ENCODE data around the gene COPS7B.

The COPS7B gene

DNA sequence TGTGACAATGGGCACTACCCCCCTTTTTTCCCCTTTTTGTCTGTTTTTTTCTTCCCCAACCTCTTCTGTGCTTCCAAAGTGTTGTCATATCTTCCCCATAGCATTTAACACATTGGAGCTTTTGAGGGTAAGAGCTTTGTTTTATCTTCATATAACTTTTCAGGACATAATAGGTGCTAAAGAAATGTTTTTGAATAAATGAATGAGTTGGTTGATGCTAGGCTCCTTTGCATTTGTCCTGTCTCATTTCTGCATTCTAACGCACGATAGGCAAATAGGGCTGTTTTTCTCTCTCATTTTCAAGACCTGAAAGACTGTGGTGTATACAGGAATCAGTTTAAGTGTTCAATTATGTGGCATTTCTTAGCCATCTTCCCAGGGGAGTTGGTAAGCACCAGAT is 832 bp upstream of the COPS7B start:
- TF ChIP-seq TAF1 (IDR thresholded peaks at IDR 0.05; ENCODE audit: borderline replicate concordance, insufficient read depth, low read length) (no peak), SIN3A (IDR thresholded peaks at IDR 0.05; ENCODE audit: borderline replicate concordance, insufficient read depth, low read length) (no peak), POLR2AphosphoS5 (IDR thresholded peaks at IDR 0.05; ENCODE audit: low read depth, low read length) (no peak), FOXP2 (optimal IDR thresholded peaks at IDR 0.05; ENCODE audit: borderline replicate concordance, extremely low read depth, extremely low read length, insufficient read depth) (no peak)
- TF ChIP-seq, protein P1, sequence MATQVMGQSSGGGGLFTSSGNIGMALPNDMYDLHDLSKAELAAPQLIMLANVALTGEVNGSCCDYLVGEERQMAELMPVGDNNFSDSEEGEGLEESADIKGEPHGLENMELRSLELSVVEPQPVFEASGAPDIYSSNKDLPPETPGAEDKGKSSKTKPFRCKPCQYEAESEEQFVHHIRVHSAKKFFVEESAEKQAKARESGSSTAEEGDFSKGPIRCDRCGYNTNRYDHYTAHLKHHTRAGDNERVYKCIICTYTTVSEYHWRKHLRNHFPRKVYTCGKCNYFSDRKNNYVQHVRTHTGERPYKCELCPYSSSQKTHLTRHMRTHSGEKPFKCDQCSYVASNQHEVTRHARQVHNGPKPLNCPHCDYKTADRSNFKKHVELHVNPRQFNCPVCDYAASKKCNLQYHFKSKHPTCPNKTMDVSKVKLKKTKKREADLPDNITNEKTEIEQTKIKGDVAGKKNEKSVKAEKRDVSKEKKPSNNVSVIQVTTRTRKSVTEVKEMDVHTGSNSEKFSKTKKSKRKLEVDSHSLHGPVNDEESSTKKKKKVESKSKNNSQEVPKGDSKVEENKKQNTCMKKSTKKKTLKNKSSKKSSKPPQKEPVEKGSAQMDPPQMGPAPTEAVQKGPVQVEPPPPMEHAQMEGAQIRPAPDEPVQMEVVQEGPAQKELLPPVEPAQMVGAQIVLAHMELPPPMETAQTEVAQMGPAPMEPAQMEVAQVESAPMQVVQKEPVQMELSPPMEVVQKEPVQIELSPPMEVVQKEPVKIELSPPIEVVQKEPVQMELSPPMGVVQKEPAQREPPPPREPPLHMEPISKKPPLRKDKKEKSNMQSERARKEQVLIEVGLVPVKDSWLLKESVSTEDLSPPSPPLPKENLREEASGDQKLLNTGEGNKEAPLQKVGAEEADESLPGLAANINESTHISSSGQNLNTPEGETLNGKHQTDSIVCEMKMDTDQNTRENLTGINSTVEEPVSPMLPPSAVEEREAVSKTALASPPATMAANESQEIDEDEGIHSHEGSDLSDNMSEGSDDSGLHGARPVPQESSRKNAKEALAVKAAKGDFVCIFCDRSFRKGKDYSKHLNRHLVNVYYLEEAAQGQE (IDR thresholded peaks at IDR 0.05; ENCODE audit: insufficient read depth in 1 of 2, low read depth in 2 of 2, low read length in 2 of 2), result no peak

DNA sequence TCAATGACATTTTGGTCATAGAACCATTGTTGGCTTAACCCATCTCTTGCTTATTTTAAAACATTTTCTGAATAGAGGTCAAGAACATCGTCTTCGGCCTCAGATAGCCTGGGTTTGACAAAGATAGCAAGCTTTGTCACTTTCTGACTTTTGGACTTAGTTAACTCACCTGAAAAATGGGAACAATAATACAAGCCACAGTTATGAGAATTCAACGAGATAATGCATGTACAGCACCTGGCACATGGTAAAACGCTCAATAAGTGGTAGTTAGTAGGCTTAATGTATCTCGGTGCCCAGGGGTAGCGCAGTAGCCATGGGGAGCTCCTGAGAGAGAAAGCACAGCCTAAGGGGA is 446 bp upstream of the COPS7B start:
- TF ChIP-seq POLR2AphosphoS5 (IDR thresholded peaks at IDR 0.05; ENCODE audit: low read depth, low read length) (no peak), TAF1 (IDR thresholded peaks at IDR 0.05; ENCODE audit: borderline replicate concordance, insufficient read depth, low read length) (no peak), SIN3A (IDR thresholded peaks at IDR 0.05; ENCODE audit: borderline replicate concordance, insufficient read depth, low read length) (no peak), FOXP2 (optimal IDR thresholded peaks at IDR 0.05; ENCODE audit: borderline replicate concordance, extremely low read depth, extremely low read length, insufficient read depth) (no peak)
- TF ChIP-seq, protein P1 (IDR thresholded peaks at IDR 0.05; ENCODE audit: insufficient read depth in 1 of 2, low read depth in 2 of 2, low read length in 2 of 2), result no peak

GRCh38 chr2:231786917-231787292 is 660 bp downstream of the COPS7B start:
- TF ChIP-seq FOXP2 (optimal IDR thresholded peaks at IDR 0.05; ENCODE audit: borderline replicate concordance, extremely low read depth, extremely low read length, insufficient read depth) (no peak), SIN3A (IDR thresholded peaks at IDR 0.05; ENCODE audit: borderline replicate concordance, insufficient read depth, low read length) (no peak), POLR2AphosphoS5 (IDR thresholded peaks at IDR 0.05; ENCODE audit: low read depth, low read length) (no peak), TAF1 (IDR thresholded peaks at IDR 0.05; ENCODE audit: borderline replicate concordance, insufficient read depth, low read length) (no peak)
- TF ChIP-seq, protein P1 (IDR thresholded peaks at IDR 0.05; ENCODE audit: insufficient read depth in 1 of 2, low read depth in 2 of 2, low read length in 2 of 2), result no peak

- TF ChIP-seq FOXP2 (optimal IDR thresholded peaks at IDR 0.05; ENCODE audit: borderline replicate concordance, extremely low read depth, extremely low read length, insufficient read depth) (no peak), TAF1 (IDR thresholded peaks at IDR 0.05; ENCODE audit: borderline replicate concordance, insufficient read depth, low read length) (no peak), SIN3A (IDR thresholded peaks at IDR 0.05; ENCODE audit: borderline replicate concordance, insufficient read depth, low read length) (no peak), POLR2AphosphoS5 (IDR thresholded peaks at IDR 0.05; ENCODE audit: low read depth, low read length) (no peak)
- TF ChIP-seq, protein P1 (IDR thresholded peaks at IDR 0.05; ENCODE audit: insufficient read depth in 1 of 2, low read depth in 2 of 2, low read length in 2 of 2), result no peak
These were observed 4.9 kb downstream of the COPS7B start for GRCh38 chr2:231791107-231791506.

GRCh38 chr2:231794383-231794782 is 8.1 kb downstream of the COPS7B start:
- no peak for TF ChIP-seq TAF1 (IDR thresholded peaks at IDR 0.05; ENCODE audit: borderline replicate concordance, insufficient read depth, low read length)

Data from PFSK-1 (cell line).